DND-41 (cell line): ENCODE measurements around the gene WNT5B.

Experiments
- ATAC-seq: fragments of 200-7000 bp; cut with Tn5 transposase; 3 replicates; pipeline ENCODE4 v1.9.1; 2021; ENCODE audit warnings: low read depth; ENCODE audit not compliant: insufficient read depth
- DNase-seq: peaks from one replicate; pipeline ENCODE4 v3.0.0-alpha.2; 2020
- H2AFZ ChIP-seq: 2 replicates; pipeline ENCODE4 v1.6.0; 2012; ENCODE audit warnings: low read depth, low read length
- H3K27ac ChIP-seq: 2 replicates; pipeline ENCODE4 v1.5.1; 2012; ENCODE audit warnings: low read length, inconsistent platforms
- H3K27me3 ChIP-seq: fragments of 200-600 bp; sonication (generic); 2 replicates; pipeline ENCODE4 v1.6.0; 2012; ENCODE audit warnings: low read length, mild to moderate bottlenecking, inconsistent platforms; ENCODE audit not compliant: insufficient read depth, poor library complexity
- H3K36me3 ChIP-seq: 2 replicates; pipeline ENCODE4 v1.5.1; 2012; ENCODE audit warnings: low read length, inconsistent platforms; ENCODE audit not compliant: insufficient read depth
- H3K4me1 ChIP-seq: 2 replicates; pipeline ENCODE4 v1.5.1; 2012; ENCODE audit warnings: mild to moderate bottlenecking, low read length; ENCODE audit not compliant: insufficient read depth
- H3K4me2 ChIP-seq: 2 replicates; pipeline ENCODE4 v1.6.0; 2012; ENCODE audit warnings: mild to moderate bottlenecking, moderate library complexity, low read length, inconsistent platforms; ENCODE audit not compliant: insufficient read depth
- H3K4me3 ChIP-seq, 2 experiments: fragments of 200-600 bp in 1 of 2; shearing (Covaris generic) in 1 of 2; 2 replicates each; pipeline ENCODE4 v1.5.1; 2012 to 2016; ENCODE audit warnings: inconsistent platforms in 2 of 2, low read length in 2 of 2, mild to moderate bottlenecking in 2 of 2, low read depth in 1 of 2, moderate library complexity in 1 of 2
- H3K79me2 ChIP-seq: 2 replicates; pipeline ENCODE4 v1.6.0; 2012; ENCODE audit warnings: low read length, inconsistent platforms; ENCODE audit not compliant: insufficient read depth
- H3K9ac ChIP-seq: 2 replicates; pipeline ENCODE4 v1.6.0; 2012; ENCODE audit warnings: low read depth, mild to moderate bottlenecking, inconsistent platforms, low read length, moderate library complexity
- H3K9me3 ChIP-seq: 2 replicates; pipeline ENCODE4 v1.5.1; 2012; ENCODE audit warnings: low read length, moderate library complexity, mild to moderate bottlenecking, inconsistent platforms; ENCODE audit not compliant: insufficient read depth, severe bottlenecking
- H4K20me1 ChIP-seq: 2 replicates; pipeline ENCODE4 v1.6.0; 2012; ENCODE audit warnings: low read length; ENCODE audit not compliant: insufficient read depth
- EZH2 ChIP-seq: IDR thresholded peaks from 3 replicates; pipeline ENCODE4 v1.6.1; 2012; ENCODE audit warnings: borderline replicate concordance, low read depth, mild to moderate bottlenecking, moderate library complexity, low read length, inconsistent platforms; ENCODE audit not compliant: severe bottlenecking
- TF ChIP-seq, protein P1 (sequence below): IDR thresholded peaks from 2 replicates; pipeline ENCODE4 v1.5.1; 2012; ENCODE audit warnings: borderline replicate concordance, low read length, moderate library complexity, mild to moderate bottlenecking; ENCODE audit not compliant: poor library complexity, severe bottlenecking; ENCODE audit errors: extremely low read depth

The WNT5B gene

DNA sequence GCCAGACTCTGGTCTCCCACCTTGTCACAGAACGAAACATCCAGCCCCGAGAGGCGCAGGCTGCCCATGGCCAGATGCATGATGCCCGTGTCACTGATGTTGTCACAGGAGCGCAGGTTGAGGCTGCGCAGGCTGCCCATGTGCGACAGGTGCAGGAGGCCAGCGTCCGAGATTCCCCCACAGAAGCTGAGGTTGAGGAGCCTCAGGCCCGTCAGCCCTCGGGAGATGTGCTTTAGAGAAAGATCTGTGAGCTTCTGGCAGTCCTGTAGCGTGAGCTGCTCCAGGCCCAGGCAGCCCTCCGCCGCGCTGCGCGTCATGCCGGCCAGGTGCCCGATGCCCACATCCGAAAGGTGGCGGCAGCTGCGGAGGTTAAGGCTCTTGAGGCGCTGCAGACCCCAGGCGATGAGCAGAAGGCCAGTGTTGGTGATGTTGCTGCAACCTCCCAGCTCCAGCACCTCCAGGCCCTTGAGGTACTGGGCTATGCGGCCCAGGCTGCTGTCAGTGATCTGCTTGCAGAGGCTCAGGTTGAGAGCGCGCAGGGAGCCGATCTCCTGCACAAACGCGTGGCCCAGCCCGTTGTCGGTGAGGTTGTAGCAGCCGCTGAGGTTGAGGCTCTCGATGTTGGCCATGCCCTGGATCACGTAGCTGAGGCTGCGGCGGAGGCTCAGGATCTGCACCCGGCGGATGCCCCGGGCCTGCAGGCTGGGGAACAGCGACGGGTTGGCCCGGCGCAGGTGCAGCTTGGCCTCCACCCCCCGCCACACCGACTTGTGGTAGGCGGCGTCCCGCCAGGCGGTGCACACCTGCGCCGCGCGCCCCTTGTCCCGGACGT lies 35.6 kb upstream of the WNT5B start:
- H2AFZ ChIP-seq, result peak overlapping the region; percentile 77

DNA sequence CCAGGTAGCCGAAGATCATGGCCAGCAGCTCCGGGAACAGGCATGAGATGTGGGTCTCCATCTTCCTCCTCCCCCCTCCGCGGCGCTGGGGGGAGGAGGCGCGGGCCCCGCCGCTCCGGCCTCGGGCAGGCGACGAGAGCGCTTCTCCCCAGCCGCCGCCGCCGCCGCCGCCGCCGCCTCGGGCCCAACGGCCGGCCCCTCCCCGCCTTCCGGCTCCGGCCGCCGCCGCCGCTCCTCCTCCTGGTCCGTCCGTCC lies 35.1 kb upstream of the WNT5B start:
- TF ChIP-seq EZH2, result no peak
- TF ChIP-seq, protein P1, sequence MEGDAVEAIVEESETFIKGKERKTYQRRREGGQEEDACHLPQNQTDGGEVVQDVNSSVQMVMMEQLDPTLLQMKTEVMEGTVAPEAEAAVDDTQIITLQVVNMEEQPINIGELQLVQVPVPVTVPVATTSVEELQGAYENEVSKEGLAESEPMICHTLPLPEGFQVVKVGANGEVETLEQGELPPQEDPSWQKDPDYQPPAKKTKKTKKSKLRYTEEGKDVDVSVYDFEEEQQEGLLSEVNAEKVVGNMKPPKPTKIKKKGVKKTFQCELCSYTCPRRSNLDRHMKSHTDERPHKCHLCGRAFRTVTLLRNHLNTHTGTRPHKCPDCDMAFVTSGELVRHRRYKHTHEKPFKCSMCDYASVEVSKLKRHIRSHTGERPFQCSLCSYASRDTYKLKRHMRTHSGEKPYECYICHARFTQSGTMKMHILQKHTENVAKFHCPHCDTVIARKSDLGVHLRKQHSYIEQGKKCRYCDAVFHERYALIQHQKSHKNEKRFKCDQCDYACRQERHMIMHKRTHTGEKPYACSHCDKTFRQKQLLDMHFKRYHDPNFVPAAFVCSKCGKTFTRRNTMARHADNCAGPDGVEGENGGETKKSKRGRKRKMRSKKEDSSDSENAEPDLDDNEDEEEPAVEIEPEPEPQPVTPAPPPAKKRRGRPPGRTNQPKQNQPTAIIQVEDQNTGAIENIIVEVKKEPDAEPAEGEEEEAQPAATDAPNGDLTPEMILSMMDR, result no peak
- peak overlapping the region; percentile 32 to 79 for H3K4me3 ChIP-seq
- peaks cover 39% of the 10 kb centered on the region for H4K20me1 ChIP-seq
- DNase-seq (no peak), ATAC-seq (no peak; the same call in 1 of the 3 replicates)
- peak overlapping the region; percentile 82 for H3K9ac ChIP-seq
- peak overlapping the region; percentile 80 for H3K27ac ChIP-seq
- H3K27me3 ChIP-seq, result no peaks in the 10 kb centered on the region
- peaks cover 38% of the 10 kb centered on the region for H3K36me3 ChIP-seq
- peak overlapping the region; percentile 98 for H3K4me2 ChIP-seq
- peaks cover 46% of the 10 kb centered on the region for H3K79me2 ChIP-seq
- H3K4me1 ChIP-seq, result peaks cover 53% of the 10 kb centered on the region
- peak overlapping the region; percentile 77 for H2AFZ ChIP-seq
- H3K9me3 ChIP-seq, result no peaks in the 10 kb centered on the region

More for the DNA sequence above, 35.6 kb upstream of the WNT5B start:
- peaks cover 53% of the 10 kb centered on the region for H3K4me1 ChIP-seq
- H3K36me3 ChIP-seq, result peaks cover 38% of the 10 kb centered on the region
- peak; percentile 69 for DNase-seq
- no peaks in the 10 kb centered on the region for H3K27me3 ChIP-seq
- peak; percentile 48 for ATAC-seq
- H4K20me1 ChIP-seq, result peaks cover 39% of the 10 kb centered on the region
- no peaks in the 10 kb centered on the region for H3K9me3 ChIP-seq
- no peak for TF ChIP-seq EZH2
- TF ChIP-seq, protein P1, result no peak
- H3K4me2 ChIP-seq, result peak overlapping the region; percentile 98
- peak overlapping the region; percentile 32 to 79 for H3K4me3 ChIP-seq
- peak overlapping the region; percentile 80 for H3K27ac ChIP-seq
- peaks cover 46% of the 10 kb centered on the region for H3K79me2 ChIP-seq
- H3K9ac ChIP-seq, result peak overlapping the region; percentile 82

DNA sequence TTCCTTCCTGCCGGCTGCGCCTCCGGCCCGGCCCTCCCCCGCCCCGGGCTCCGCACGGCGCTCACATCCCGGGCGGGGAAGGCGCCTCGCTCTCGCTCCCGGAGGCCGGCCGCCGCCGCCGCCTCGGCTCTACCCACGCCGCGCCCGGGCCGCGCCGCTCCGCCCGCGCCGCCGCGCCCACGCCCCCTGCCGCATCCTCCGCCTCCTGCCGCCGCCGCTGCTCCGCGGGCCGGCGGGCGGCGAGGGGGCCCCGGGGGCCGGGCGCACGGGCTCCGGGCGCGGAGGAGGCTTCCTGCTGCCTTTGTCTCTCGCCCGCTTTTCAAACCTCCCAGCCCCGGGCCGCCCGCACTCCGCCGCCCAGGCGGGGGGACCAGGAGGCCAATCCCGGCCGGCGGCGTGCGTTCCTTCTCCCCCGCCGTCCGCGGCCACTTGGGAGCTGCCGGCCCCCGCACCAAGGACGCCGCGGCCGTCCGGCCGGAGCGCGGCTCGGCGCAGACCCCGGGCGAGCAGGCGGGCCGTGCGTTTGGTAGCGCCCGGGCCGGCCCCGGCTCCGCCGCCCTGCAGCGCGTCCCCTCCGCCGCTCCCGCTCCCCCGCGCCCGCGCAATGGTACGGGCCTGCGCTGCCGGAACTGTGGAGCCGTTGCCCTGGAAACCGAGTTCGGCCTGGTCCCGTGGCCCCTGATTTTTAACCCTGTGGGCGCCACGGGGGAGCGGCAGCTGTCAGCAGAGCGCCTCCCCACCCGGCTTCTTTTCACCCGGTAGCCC lies 34.6 kb upstream of the WNT5B start, which contains the start of gene FBXL14:
Gene FBXL14, minus strand, starts transcription at position 321 of the 765 bp plus-strand sequence. CDS start 515 bp downstream, outside the sequence.
- TF ChIP-seq, protein P1, result no peak
- TF ChIP-seq EZH2, result no peak
- ATAC-seq, result peak; percentile 74
- Histone ChIP-seq H3K36me3 (peaks cover 38% of the 10 kb centered on the region), H3K27me3 (no peaks in the 10 kb centered on the region), H2AFZ (peak within 1 kb of the TSS; percentile 77), H3K4me2 (peak within 1 kb of the TSS; percentile 98), H3K4me1 (peaks cover 52% of the 10 kb centered on the region), H3K9ac (peak within 1 kb of the TSS; percentile 82), H3K27ac (peak within 1 kb of the TSS; percentile 80), H4K20me1 (peaks cover 39% of the 10 kb centered on the region), H3K9me3 (no peaks in the 10 kb centered on the region), H3K79me2 (peaks cover 45% of the 10 kb centered on the region), H3K4me3 (peak within 1 kb of the TSS; percentile 32 to 79)
- DNase-seq, result peak; percentile 90
